Measurements from ENCODE around the gene DDX28. TPM values are rescaled to one million over a fixed set of nuclear protein-coding genes. Genes with fewer than 3 reads are reported as not detected.

DDX28 gene
- 1 to 10 TPM; 5.4 to 5.8 TPM for total RNA-seq

- Histone ChIP-seq H3K4me3 (peak within 1 kb of the TSS; percentile 88), H3K27me3 (replicated peaks; ENCODE audit: insufficient read depth) (no peaks in the 10 kb centered on the region), H3K36me3 (peaks cover 5% of the 10 kb centered on the region), H3K4me1 (ENCODE audit: control insufficient read depth in 1 of 2, low read depth in 2 of 2) (peaks cover 20 to 28% of the 10 kb centered on the region in 2 donors), H3K9me3 (no peaks in the 10 kb centered on the region), H3K27ac (peak within 1 kb of the TSS; percentile 70 to 84)
- DNase-seq (ENCODE audit: low spot score) (peak; percentile 79), ATAC-seq (ENCODE audit: insufficient number of reproducible peaks, low FRiP score, low read depth) (peak; percentile 83)
- TF ChIP-seq CTCF (IDR thresholded peaks at IDR 0.05), result no peak
Measured at GRCh38 chr16:68022728-68023537, at the start of gene DDX28, which contains the start of gene DUS2. TSS of gene DDX28 (minus strand) at chr16:68023232. CDS start at chr16:68023202, 30 bp downstream. TSS of gene DUS2 (plus strand) at chr16:68023284. CDS start at chr16:68038024, 14,740 bp downstream.

GRCh38 chr16:68072038-68072695 is 49.1 kb upstream of the DDX28 start:
- no peak for ATAC-seq (ENCODE audit: insufficient number of reproducible peaks, low FRiP score, low read depth)
- peaks cover 27% of the 10 kb centered on the region for H3K36me3 ChIP-seq
- H3K4me1 ChIP-seq (ENCODE audit: control insufficient read depth in 1 of 2, low read depth in 2 of 2), result no peaks in the 10 kb centered on the region
- TF ChIP-seq CTCF (IDR thresholded peaks at IDR 0.05), result no peak
- no peak overlapping the region for H3K4me3 ChIP-seq
- DNase-seq (ENCODE audit: low spot score), result no peak
- H3K27ac ChIP-seq, result no peak overlapping the region
- no peaks in the 10 kb centered on the region for H3K27me3 ChIP-seq (replicated peaks; ENCODE audit: insufficient read depth)
- no peaks in the 10 kb centered on the region for H3K9me3 ChIP-seq

GRCh38 chr16:68071518-68071901 is 48.5 kb upstream of the DDX28 start:
- TF ChIP-seq CTCF (IDR thresholded peaks at IDR 0.05), result no peak
- DNase-seq (ENCODE audit: low spot score), result no peak
- peaks cover 0 to 2% of the 10 kb centered on the region in 2 donors for H3K4me1 ChIP-seq (ENCODE audit: control insufficient read depth in 1 of 2, low read depth in 2 of 2)
- no peaks in the 10 kb centered on the region for H3K9me3 ChIP-seq
- H3K27me3 ChIP-seq (replicated peaks; ENCODE audit: insufficient read depth), result no peaks in the 10 kb centered on the region
- no peak for ATAC-seq (ENCODE audit: insufficient number of reproducible peaks, low FRiP score, low read depth)
- H3K27ac ChIP-seq, result no peak overlapping the region
- H3K36me3 ChIP-seq, result peaks cover 27% of the 10 kb centered on the region
- H3K4me3 ChIP-seq, result no peak overlapping the region

- Histone ChIP-seq H3K4me3 (no peak overlapping the region), H3K27ac (no peak overlapping the region), H3K36me3 (peaks cover 27% of the 10 kb centered on the region), H3K4me1 (ENCODE audit: control insufficient read depth in 1 of 2, low read depth in 2 of 2) (peaks cover 2 to 8% of the 10 kb centered on the region in 2 donors), H3K9me3 (no peaks in the 10 kb centered on the region), H3K27me3 (replicated peaks; ENCODE audit: insufficient read depth) (no peaks in the 10 kb centered on the region)
- no peak for TF ChIP-seq CTCF (IDR thresholded peaks at IDR 0.05)
- ATAC-seq (ENCODE audit: insufficient number of reproducible peaks, low FRiP score, low read depth) (no peak), DNase-seq (ENCODE audit: low spot score) (no peak)
Measured at GRCh38 chr16:68070806-68071517, 47.9 kb upstream of the DDX28 start.

GRCh38 chr16:68070249-68070730 is 47.3 kb upstream of the DDX28 start:
- Histone ChIP-seq H3K36me3 (peaks cover 27% of the 10 kb centered on the region), H3K9me3 (no peaks in the 10 kb centered on the region), H3K4me1 (ENCODE audit: control insufficient read depth in 1 of 2, low read depth in 2 of 2) (peaks cover 2 to 14% of the 10 kb centered on the region in 2 donors), H3K4me3 (no peak overlapping the region), H3K27ac (no peak overlapping the region), H3K27me3 (replicated peaks; ENCODE audit: insufficient read depth) (no peaks in the 10 kb centered on the region)
- no peak for TF ChIP-seq CTCF (IDR thresholded peaks at IDR 0.05)
- DNase-seq (ENCODE audit: low spot score) (no peak), ATAC-seq (ENCODE audit: insufficient number of reproducible peaks, low FRiP score, low read depth) (no peak)

Measured in thoracic aorta (tissue), 2 donors.